CD4-positive, alpha-beta T cell treated with Interleukin-15 for 1 hour (primary cell): Measurements from ENCODE around the gene LMBRD1.
"Not testable (repeated sequence)": the region's sequence is repeated elsewhere in the genome, so short reads cannot be mapped to it uniquely, and the experiment has no call there.

Experiments
- DNase-seq: peaks from one replicate; pipeline ENCODE4 v3.0.0-alpha.2; 2020

The LMBRD1 gene

DNA sequence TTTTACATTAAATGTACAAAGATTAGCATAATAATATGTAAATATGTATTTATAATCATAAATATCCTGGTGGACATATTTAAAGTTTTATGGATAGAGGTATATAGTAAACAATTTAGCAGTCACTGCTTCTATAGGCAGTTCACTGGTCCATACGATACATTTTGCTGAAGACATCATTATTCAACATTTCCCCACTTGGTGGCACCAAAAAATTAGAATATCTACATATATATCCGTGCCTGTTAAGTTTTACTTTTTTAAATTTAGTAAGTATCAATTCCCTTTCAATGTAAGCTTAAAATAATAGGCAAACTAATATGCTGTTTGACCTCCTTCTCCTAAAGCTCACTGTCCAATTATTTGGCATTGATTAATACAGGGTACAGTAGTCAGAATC, 64.2 kb downstream of the LMBRD1 start:
- no peak for DNase-seq

DNA sequence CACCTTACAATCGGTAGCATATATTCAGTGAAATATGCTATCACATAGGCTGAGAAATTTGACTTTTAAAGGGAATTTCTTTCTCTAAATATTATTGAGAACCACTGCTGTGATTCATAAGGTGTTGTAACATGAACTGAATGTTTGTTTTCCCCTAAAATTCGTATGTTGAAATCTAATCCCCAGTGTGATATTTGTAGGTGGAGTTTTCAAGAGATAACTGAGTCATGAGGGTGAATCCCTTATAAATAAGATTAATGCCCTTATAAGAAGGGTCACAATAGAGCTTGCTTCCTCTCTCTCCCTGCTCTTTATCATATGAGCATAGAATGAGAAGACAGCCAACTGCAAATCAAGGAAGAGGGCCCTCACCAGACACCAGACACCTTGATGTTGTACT, 64.8 kb downstream of the LMBRD1 start:
- DNase-seq, result no peak

DNA sequence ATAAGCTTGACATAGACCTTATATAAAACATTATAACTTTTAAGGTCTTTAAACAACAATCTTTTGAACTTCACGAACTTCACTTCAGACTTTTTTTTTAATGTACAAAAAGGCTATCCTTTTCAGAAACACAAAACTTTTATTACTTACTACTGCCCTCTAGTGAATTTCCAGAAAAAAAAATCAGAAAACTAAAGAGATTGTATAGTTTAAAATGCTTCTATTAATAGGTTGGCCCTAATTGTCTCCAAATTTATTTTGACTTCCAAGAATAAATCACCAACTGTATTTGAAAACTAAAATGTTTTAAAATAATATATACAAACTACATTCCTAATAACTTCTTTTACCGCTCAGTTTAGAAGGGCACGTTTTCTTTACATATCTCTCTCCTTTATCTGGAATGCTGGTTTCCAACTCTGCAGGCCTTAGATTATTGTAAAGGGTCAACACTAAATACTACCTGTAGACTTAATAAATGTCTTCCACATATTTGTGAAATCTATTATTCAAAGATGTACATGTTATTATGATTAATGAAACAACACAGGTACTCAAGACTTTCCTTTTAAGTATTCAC, 66.8 kb downstream of the LMBRD1 start:
- no peak for DNase-seq

DNA sequence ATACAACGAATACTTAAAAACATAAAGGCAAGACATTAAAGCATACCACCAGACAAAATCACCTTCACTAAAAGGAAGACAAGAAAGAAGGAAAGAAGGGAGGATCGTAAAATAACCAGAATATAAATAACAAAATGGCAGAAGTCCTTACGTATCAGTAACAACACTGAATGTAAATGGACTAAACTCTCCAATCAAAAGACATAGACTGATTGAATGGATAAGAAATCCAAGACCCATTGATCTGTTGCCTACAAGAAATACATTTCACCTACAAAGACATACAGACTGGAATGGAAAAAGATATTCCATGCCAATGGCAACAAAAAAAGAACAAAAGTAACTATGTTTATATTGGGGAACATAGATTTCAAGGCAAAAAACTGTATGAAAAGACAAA, 74.1 kb downstream of the LMBRD1 start:
- no peak for DNase-seq

DNA sequence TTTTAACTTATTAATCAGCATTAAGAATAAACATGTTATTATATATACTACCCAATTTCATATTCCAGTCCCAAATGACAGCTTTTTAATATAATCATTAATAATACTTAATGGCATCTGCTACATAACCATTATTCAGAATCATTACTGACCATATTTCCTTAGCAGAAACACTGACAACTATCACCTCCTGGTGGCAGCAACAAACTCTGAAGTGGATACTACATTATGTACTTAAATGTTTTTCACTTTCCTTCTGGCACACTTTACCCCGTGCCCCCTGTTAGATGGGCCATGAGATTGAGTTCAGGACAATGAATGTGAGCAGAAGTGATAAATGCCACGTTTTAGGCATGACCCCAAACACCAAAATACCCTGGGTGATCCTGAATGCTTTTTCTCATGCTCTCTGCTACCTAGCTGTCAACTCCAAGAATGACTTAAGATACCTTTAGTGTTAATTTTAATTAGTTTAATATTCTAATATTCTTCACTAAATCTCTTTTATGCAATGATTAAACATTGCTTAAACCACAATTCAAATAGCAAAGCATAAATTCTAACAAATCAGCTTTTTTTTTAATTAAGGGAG, 77.1 kb downstream of the LMBRD1 start:
- DNase-seq, result no peak

DNA sequence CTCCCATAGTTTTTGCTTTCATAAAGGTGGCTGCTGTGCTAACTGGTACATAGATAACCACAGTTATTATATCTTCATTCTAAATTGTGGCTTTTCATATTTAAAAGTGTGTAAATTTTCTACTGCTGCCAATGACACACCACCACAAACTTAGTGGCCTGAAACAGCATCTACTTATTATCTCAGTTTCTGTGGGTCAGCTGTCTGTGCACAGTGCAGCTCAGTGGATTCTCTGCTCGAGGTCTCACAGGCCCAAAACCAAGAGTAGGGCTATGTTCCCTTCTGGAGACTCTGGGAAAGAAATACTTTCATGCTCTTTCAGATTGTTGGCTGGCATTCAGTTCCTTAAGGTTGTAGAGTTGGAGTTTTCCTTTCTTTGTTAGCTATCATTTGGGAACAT, 90.1 kb downstream of the LMBRD1 start:
- no peak for DNase-seq

DNA sequence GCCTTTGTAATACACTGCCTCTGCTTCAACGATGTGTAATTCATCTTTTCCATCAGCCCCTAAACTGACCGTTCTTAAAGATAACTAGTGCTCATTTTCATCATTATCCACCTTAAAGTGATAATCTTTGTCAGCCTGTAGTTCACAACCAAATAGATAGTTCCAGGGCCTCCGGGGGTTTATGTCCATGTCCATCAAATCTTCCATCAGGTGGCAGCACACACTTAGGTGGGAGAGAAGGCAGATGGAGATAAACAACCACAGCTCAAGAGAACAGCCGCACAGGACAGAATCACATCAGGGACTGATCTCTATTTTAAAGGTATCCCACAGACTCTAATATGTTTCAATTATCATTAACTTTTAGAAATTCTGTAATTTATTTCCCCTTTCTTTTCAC, 90.9 kb downstream of the LMBRD1 start:
- no peak for DNase-seq

DNA sequence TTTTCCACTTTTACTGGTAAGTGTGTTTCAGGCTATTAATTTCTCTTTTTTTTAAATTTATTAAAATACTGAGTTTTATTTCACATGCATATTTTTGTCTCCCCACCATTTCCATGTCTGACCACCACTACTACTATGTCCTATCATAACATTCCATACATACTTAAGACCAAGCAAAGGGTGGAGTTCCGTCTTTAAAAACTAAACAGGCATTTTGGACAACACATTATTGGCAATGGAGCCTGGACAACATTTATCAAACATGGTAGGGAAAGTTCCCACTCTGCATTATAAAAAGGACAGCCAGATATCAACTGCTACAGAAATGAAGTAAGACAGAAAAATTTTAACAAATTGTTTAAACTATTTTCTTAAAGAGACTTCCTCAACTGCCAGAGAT, 91.9 kb downstream of the LMBRD1 start:
- DNase-seq, result no peak

DNA sequence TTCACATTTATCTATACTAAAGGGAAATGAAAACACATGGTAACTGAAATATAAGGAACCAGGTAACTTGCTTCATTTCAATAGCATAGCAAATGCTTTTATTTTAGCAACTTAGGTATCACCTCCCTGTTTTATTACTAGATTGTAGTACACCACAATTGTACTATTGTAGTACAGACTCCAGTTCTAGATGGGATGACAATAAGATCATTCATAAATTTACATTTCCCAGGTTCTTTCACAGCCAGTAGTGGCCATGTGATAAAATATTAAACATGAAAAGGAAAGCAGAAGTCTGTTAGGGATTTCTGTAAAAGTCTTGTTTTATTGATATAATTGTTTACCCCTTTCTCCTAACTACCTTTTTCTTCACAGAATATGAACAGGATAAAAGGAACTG, 97.2 kb downstream of the LMBRD1 start:
- DNase-seq, result no peak

DNA sequence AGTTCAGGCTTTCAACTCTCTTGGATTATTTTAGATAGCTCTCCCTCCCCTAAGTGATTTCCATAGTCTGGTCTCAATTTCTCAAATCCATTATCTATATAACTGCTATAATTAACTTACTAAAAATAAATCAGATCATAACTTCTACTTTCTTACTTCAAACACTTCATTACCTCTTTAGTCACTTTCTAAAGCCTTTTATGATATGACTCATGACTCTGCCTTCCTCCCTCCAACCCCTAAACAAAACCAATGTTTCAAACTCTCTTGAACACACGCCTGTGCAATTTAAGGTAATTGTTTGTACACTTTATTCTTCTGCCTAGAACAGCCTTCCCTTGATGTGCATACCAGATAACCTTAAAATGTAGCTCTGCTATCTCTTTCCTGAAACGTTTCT, 100.5 kb downstream of the LMBRD1 start:
- no peak for DNase-seq

DNA sequence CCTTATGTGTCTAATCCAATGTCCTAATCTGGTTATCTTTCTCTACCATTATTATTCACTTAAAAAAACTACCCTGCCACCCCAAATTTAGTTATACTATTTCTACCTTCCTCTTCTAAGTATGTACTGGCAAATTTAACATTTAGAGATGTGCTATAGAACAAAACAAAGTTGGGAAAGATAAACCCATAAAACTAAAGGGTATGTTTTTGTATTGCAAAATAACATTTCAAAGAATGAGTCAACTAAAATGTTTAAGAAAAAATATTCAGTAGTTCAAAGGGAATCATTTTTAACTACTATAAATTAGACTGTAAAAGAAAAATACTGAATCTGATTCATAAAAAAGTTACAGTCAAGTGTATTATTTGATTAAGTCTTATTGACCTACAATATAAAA, 103.0 kb downstream of the LMBRD1 start:
- DNase-seq, result no peak

DNA sequence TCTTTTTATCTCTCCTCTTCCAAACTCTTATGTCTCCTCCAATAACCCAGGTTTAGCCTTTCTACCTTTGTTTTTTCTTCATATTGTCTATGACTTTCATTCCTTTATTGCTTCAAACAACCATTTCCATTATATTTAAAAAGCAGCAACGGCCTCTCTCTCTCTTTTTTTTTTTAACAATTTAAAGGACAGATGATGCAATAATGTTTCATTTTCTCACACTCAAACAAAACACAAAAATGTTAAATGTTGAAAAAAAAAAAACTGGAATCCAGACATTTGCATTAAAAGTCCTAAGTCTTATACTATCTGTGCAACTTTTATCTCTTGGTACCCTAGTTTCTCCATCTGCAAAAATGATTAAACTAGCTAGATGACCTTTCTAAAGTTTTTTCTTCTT, 105.8 kb downstream of the LMBRD1 start:
- no peak for DNase-seq

DNA sequence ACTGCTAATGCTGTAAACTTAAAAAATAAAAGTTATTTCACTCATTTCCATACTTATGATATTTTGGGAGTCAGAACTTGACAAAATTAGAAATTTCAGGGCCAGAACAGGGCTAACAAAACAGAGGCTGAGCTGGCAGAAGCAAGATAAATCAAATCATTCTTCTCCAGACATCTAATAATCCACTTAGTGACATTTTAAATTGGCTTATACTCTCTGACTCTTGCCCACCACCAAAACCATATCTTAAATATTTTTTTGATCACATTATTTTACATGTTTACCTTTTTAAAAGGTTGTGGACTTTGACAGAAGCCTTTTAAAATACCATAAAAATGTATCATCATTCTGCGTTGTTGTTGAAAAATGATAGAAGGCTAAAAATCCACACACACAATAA, 116.5 kb downstream of the LMBRD1 start:
- no peak for DNase-seq

DNA sequence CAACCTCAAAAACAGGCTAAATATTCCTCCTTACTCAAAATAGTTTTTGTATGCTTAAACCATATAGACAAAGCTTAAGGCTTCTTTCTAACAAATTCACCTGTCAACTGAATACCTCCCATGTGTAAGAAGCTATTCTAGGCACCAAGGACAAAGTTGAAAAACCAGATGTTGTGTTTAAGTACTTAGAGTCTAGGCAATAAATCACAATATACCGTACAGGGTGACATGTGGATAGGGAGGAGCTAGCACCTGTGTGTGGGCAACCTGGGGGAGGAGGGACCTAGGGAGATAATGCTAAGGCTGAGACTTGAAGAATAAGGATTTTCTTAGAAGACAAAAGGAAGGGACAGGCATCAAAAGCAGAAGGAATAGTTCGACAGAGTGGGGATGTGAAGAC, 123.5 kb downstream of the LMBRD1 start:
- no peak for DNase-seq

DNA sequence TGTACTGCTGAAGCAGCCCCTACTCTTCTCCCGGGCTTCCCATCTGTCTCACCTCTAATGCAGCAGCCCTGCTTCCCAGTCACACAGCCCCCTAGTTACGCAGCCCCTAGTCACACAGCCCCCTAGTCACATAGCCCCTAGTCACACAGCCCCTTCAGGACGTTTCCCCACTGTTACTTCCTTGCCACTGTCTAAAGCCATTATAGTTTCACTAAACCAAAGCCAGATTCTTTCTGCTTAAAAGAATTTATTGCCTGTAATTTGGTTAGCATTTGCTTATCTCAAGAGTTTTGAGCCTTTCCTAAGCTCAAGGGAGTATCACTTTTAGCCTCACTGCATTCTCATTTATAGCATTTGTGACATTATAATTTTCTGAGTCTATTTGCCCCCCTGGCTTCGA, 127.9 kb downstream of the LMBRD1 start:
- DNase-seq, result no peak

DNA sequence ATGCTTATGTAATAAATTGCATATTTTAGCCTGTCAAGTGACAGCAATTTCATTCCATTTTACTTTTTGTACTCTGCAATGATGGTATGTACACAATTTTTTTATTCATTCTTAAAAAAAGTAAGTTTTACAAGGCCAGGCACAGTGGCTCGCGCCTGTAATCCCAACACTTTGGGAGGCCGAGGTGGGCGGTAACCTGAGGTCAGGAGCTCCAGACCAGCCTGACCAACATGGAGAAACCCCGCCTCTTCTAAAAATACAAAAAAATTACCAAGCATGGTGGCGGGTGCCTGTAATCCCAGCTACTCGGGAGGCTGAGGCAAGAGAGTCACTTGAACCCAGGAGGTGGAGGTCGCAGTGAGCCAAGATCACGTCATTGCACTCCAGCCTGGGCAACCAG, 130.0 kb downstream of the LMBRD1 start:
- not testable (repeated sequence) for DNase-seq

DNA sequence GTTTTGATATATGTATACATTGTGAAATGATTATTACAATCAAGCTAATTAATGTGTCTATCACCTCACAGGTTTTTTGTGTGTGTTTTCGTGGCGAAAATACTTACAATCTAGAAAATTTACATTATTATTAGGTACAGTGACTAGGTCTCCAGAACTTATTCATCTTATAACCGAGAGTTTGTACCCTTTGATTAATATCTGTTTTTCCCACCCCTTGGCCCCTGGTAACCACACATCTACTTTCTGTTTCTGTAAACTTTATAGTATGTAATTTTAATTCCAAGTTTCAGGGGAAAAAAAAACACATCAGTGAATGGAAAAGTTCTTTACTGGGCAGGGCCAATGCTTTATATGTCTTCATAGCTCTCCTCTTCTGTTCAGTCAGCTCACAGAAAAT, 131.4 kb downstream of the LMBRD1 start:
- no peak for DNase-seq

DNA sequence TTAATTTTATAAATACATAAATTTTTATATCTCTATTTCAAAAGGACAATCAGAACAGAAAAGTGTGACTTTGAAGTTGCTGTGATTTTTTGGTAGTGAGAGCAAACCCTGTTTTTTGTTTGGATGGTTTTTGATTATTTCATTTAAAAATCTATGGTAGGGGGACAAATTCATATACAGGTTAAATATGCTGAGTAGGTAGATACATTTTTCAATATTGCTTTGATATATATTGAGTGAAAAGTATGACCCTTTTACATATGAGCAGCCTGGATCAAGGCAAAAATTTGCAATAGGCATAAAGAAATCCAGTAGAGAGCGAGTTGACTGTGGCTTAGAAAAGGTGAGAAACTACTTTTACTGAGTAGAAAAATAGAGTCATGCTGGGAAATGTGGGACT, 132.3 kb downstream of the LMBRD1 start:
- no peak for DNase-seq

DNA sequence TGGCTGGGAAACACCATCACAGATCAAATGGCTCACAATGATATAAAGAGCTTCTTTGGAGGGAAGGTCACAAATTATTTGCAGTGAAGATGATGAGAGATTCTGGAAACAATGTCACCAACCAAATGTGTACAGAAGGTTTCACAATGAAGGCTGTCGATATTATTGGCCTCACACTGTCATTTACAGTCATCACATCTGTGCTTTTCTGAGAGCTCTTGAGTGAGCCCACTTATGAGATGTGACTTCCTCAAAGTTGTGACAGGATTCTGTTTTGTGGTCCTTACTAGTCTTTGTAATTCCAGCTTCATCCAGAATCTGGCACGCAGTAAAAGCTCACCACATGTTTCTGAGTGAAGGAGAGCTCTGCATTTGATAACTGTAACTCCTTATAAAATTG, 133.6 kb downstream of the LMBRD1 start:
- DNase-seq, result no peak

DNA sequence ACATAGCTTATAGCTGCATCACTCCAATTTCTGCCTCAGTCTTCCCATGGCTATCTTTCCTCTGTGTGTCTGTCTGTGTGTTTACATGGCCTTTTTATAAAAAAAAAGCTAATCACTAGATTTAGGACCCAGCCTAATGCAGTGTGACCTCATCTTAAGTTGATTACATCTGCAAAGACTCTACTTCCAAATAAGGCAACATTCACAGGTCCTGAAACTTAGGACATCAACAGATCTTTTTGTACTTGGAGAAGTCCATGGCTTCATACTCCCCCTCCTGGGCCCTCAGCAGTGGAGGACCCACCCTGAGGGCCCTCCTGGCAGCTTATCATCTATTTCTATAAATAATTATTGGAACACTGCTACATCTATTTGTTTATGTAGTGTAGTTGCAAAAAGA, 146.1 kb downstream of the LMBRD1 start:
- no peak for DNase-seq

DNA sequence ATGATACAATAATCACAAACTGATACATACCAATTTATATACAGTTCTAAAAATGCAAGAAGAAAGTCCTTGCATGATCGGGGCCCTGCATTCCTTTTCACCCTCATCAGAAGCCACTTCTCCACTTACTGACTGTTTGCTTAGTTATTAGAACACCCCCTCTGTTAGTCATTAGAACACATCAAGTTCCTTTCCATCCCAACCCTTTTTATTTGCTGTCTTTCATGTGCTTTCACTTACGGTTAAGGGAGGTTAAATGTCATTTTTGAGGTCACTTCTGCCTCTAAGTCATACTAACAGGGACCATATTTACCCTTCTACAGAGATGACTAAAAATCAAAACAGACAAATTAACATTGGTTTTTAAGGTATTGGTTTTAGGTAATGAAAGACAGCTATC, 149.1 kb downstream of the LMBRD1 start:
- DNase-seq, result no peak

DNA sequence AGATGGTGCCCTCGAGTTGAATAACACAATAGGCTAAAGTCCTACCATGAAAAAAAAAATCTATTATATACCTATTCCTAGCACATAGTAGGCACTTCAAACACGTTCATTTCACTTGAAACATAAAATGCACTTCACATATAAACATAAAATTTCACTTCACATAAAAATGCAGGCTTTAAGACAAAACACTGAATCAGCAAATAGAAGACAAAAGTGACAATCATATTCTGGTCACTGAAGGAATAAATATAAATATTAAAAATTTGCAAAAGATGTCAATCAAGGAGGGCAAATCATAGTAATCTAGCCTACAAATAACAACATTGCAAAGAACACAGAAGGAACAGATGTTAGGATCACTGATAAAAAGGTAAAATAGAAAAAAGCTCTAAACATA, 153.1 kb downstream of the LMBRD1 start:
- DNase-seq, result no peak

DNA sequence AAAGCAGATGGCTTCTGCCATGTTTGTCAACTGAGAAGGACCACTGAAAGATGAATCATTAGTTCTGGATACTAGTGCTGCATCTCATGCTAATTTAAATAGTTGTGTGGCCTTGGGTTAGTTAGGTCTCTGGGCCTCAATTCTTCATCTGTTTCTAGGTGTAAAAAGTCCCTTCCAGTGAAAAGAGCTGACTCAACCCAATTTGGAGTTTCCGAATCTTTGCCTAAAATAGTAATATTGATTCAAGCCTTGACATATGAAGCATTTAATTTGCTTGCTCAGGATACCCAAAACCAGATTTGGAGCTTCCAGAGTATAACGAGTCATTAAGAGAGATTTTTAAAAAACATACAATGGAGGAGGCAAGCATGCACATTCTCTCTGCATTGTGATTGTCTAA, 163.9 kb downstream of the LMBRD1 start:
- DNase-seq, result no peak

DNA sequence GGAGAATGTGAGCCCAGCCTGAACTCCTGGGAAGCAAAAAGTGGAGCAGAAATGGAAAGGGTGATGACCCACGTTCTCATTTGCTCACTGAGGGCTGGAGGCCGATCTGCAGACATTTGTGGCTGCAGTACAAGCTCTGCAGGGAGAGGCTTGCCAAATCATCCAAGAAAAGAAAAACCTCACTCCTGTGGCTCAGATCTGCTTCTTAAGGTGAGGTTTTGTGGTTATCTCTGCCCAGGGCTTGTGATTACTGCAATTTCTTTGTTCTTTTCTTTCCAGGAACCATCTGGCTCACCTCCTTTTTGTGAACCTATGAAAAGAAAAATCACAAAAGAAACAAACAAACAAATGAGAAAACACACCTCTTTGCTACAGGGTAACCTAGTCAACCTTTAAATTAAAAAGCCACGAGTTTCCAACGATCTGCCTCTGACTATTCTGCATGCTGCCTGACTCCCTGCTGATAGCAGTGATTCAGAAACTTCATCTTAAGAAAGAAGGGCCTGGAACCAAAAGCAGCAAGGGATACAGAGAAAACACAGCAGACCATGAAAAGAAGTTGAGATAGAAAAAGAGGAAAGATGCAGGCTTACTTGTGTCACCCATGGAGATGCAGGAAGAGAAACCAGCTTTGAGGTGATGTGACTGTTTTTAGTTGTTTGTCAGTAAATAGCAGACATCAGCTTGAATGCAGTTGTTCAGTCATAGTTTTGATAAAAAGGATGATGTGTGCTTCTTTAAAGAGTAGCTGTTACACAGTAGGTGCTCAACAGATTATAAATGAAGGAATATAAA, 165.1 kb downstream of the LMBRD1 start:
- DNase-seq, result no peak

DNA sequence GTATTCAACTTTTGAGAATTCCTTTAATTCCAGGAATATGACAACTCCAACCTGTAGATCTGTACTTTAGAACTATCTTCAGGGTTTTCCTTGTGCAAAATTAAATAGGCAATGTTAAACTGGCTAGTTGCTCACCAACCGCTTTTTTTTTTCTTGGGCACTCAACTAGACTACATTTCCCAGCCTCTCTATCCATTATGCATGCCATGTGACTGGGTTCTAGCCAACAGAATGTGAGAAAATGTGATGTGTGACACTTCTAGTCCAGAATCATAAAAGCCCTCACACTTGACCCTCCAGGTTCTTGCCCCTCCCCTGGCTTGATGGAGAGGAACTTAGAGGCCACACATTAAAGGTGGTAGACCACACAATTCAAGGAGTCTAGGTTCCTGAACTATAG, 166.0 kb downstream of the LMBRD1 start:
- DNase-seq, result no peak
